ENCODE measurements around the gene ACP1.

Gene ACP1

GRCh38 chr2:279956-280649, 15.4 kb downstream of the ACP1 start:
- Histone ChIP-seq H3K4me1 (ENCODE audit: control insufficient read depth, insufficient read depth, low read length) (no peaks in the 10 kb centered on the region), H3K9ac (ENCODE audit: low read length in 2 of 2) (no peak overlapping the region), H3K36me3 (ENCODE audit: control insufficient read depth in 2 of 2, insufficient read depth in 2 of 2, low read length in 2 of 2) (peaks cover 23 to 38% of the 10 kb centered on the region in 2 donors), H3K4me3 (ENCODE audit: low read length in 2 of 2) (no peak overlapping the region), H3K9me3 (ENCODE audit: control insufficient read depth in 2 of 2, low read length in 2 of 2) (no peaks in the 10 kb centered on the region), H3K27ac (ENCODE audit: low read length) (no peak overlapping the region), H3K27me3 (ENCODE audit: control insufficient read depth in 1 of 2, insufficient read depth in 2 of 2, low read length in 2 of 2) (peaks cover 0 to 2% of the 10 kb centered on the region in 2 donors)

- H3K27ac ChIP-seq (ENCODE audit: low read length): no peak overlapping the region
- no peaks in the 10 kb centered on the region for H3K9me3 ChIP-seq (ENCODE audit: control insufficient read depth in 2 of 2, low read length in 2 of 2)
- H3K4me1 ChIP-seq (ENCODE audit: control insufficient read depth, insufficient read depth, low read length): no peaks in the 10 kb centered on the region
- H3K27me3 ChIP-seq (ENCODE audit: control insufficient read depth in 1 of 2, insufficient read depth in 2 of 2, low read length in 2 of 2): peaks cover 0 to 2% of the 10 kb centered on the region in 2 donors
- H3K4me3 ChIP-seq (ENCODE audit: low read length in 2 of 2): no peak overlapping the region
- H3K36me3 ChIP-seq (ENCODE audit: control insufficient read depth in 2 of 2, insufficient read depth in 2 of 2, low read length in 2 of 2): peaks cover 23 to 38% of the 10 kb centered on the region in 2 donors
- H3K9ac ChIP-seq (ENCODE audit: low read length in 2 of 2): no peak overlapping the region
Measured at GRCh38 chr2:280650-281110, 15.9 kb downstream of the ACP1 start.

GRCh38 chr2:281381-281780, 16.6 kb downstream of the ACP1 start:
- Histone ChIP-seq H3K4me3 (ENCODE audit: low read length in 2 of 2) (no peak overlapping the region), H3K27me3 (ENCODE audit: control insufficient read depth in 1 of 2, insufficient read depth in 2 of 2, low read length in 2 of 2) (peaks cover 0 to 2% of the 10 kb centered on the region in 2 donors), H3K9ac (ENCODE audit: low read length in 2 of 2) (no peak overlapping the region), H3K27ac (ENCODE audit: low read length) (no peak overlapping the region), H3K9me3 (ENCODE audit: control insufficient read depth in 2 of 2, low read length in 2 of 2) (no peaks in the 10 kb centered on the region), H3K36me3 (ENCODE audit: control insufficient read depth in 2 of 2, insufficient read depth in 2 of 2, low read length in 2 of 2) (peaks cover 17 to 35% of the 10 kb centered on the region in 2 donors), H3K4me1 (ENCODE audit: control insufficient read depth, insufficient read depth, low read length) (no peaks in the 10 kb centered on the region)

- Histone ChIP-seq H3K9me3 (ENCODE audit: control insufficient read depth in 2 of 2, low read length in 2 of 2) (no peaks in the 10 kb centered on the region), H3K27me3 (ENCODE audit: control insufficient read depth in 1 of 2, insufficient read depth in 2 of 2, low read length in 2 of 2) (peaks cover 7 to 10% of the 10 kb centered on the region in 2 donors), H3K36me3 (ENCODE audit: control insufficient read depth in 2 of 2, insufficient read depth in 2 of 2, low read length in 2 of 2) (peaks cover 10 to 29% of the 10 kb centered on the region in 2 donors)
Measured at GRCh38 chr2:282371-283263, 17.9 kb downstream of the ACP1 start.

GRCh38 chr2:283996-284794, 19.4 kb downstream of the ACP1 start:
- peaks cover 3 to 17% of the 10 kb centered on the region in 2 donors for H3K36me3 ChIP-seq (ENCODE audit: control insufficient read depth in 2 of 2, insufficient read depth in 2 of 2, low read length in 2 of 2)

More at GRCh38 chr2:282371-283263, 17.9 kb downstream of the ACP1 start:
- H3K4me1 ChIP-seq (ENCODE audit: control insufficient read depth, insufficient read depth, low read length): peaks cover 5% of the 10 kb centered on the region
- no peak overlapping the region for H3K4me3 ChIP-seq (ENCODE audit: low read length in 2 of 2)
- H3K27ac ChIP-seq (ENCODE audit: low read length): no peak overlapping the region
- H3K9ac ChIP-seq (ENCODE audit: low read length in 2 of 2): no peak overlapping the region

GRCh38 chr2:284896-285492, 20.2 kb downstream of the ACP1 start:
- H3K9me3 ChIP-seq (ENCODE audit: control insufficient read depth in 2 of 2, low read length in 2 of 2): no peaks in the 10 kb centered on the region
- H3K4me1 ChIP-seq (ENCODE audit: control insufficient read depth, insufficient read depth, low read length): peaks cover 19% of the 10 kb centered on the region
- H3K4me3 ChIP-seq (ENCODE audit: low read length in 2 of 2): no peak overlapping the region
- H3K27ac ChIP-seq (ENCODE audit: low read length): no peak overlapping the region
- peaks cover 12 to 20% of the 10 kb centered on the region in 2 donors for H3K27me3 ChIP-seq (ENCODE audit: control insufficient read depth in 1 of 2, insufficient read depth in 2 of 2, low read length in 2 of 2)
- no peak overlapping the region for H3K9ac ChIP-seq (ENCODE audit: low read length in 2 of 2)
- peaks cover 3 to 17% of the 10 kb centered on the region in 2 donors for H3K36me3 ChIP-seq (ENCODE audit: control insufficient read depth in 2 of 2, insufficient read depth in 2 of 2, low read length in 2 of 2)

More at GRCh38 chr2:283996-284794, 19.4 kb downstream of the ACP1 start:
- Histone ChIP-seq H3K4me3 (ENCODE audit: low read length in 2 of 2) (no peak overlapping the region), H3K4me1 (ENCODE audit: control insufficient read depth, insufficient read depth, low read length) (peaks cover 11% of the 10 kb centered on the region), H3K9me3 (ENCODE audit: control insufficient read depth in 2 of 2, low read length in 2 of 2) (no peaks in the 10 kb centered on the region), H3K27me3 (ENCODE audit: control insufficient read depth in 1 of 2, insufficient read depth in 2 of 2, low read length in 2 of 2) (peaks cover 8 to 13% of the 10 kb centered on the region in 2 donors), H3K27ac (ENCODE audit: low read length) (no peak overlapping the region), H3K9ac (ENCODE audit: low read length in 2 of 2) (no peak overlapping the region)

GRCh38 chr2:285531-285930, 20.8 kb downstream of the ACP1 start:
- peaks cover 3 to 15% of the 10 kb centered on the region in 2 donors for H3K36me3 ChIP-seq (ENCODE audit: control insufficient read depth in 2 of 2, insufficient read depth in 2 of 2, low read length in 2 of 2)
- H3K4me3 ChIP-seq (ENCODE audit: low read length in 2 of 2): no peak overlapping the region
- peaks cover 12 to 22% of the 10 kb centered on the region in 2 donors for H3K27me3 ChIP-seq (ENCODE audit: control insufficient read depth in 1 of 2, insufficient read depth in 2 of 2, low read length in 2 of 2)
- H3K4me1 ChIP-seq (ENCODE audit: control insufficient read depth, insufficient read depth, low read length): peaks cover 20% of the 10 kb centered on the region
- no peak overlapping the region for H3K27ac ChIP-seq (ENCODE audit: low read length)
- H3K9ac ChIP-seq (ENCODE audit: low read length in 2 of 2): no peak overlapping the region
- H3K9me3 ChIP-seq (ENCODE audit: control insufficient read depth in 2 of 2, low read length in 2 of 2): no peaks in the 10 kb centered on the region

GRCh38 chr2:286035-286434, 21.3 kb downstream of the ACP1 start:
- H3K9ac ChIP-seq (ENCODE audit: low read length in 2 of 2): no peak overlapping the region
- H3K36me3 ChIP-seq (ENCODE audit: control insufficient read depth in 2 of 2, insufficient read depth in 2 of 2, low read length in 2 of 2): peaks cover 3 to 12% of the 10 kb centered on the region in 2 donors
- H3K27ac ChIP-seq (ENCODE audit: low read length): no peak overlapping the region
- H3K9me3 ChIP-seq (ENCODE audit: control insufficient read depth in 2 of 2, low read length in 2 of 2): no peaks in the 10 kb centered on the region
- H3K27me3 ChIP-seq (ENCODE audit: control insufficient read depth in 1 of 2, insufficient read depth in 2 of 2, low read length in 2 of 2): peaks cover 12 to 27% of the 10 kb centered on the region in 2 donors
- H3K4me1 ChIP-seq (ENCODE audit: control insufficient read depth, insufficient read depth, low read length): peaks cover 20% of the 10 kb centered on the region
- H3K4me3 ChIP-seq (ENCODE audit: low read length in 2 of 2): no peak overlapping the region

GRCh38 chr2:286774-287392, 22.1 kb downstream of the ACP1 start:
- H3K4me3 ChIP-seq (ENCODE audit: low read length in 2 of 2): peak overlapping the region in 1 of 2 donors; percentile 57
- no peaks in the 10 kb centered on the region for H3K9me3 ChIP-seq (ENCODE audit: control insufficient read depth in 2 of 2, low read length in 2 of 2)
- H3K4me1 ChIP-seq (ENCODE audit: control insufficient read depth, insufficient read depth, low read length): peaks cover 20% of the 10 kb centered on the region
- H3K27me3 ChIP-seq (ENCODE audit: control insufficient read depth in 1 of 2, insufficient read depth in 2 of 2, low read length in 2 of 2): peaks cover 12 to 33% of the 10 kb centered on the region in 2 donors
- H3K36me3 ChIP-seq (ENCODE audit: control insufficient read depth in 2 of 2, insufficient read depth in 2 of 2, low read length in 2 of 2): peaks cover 0 to 8% of the 10 kb centered on the region in 2 donors
- H3K9ac ChIP-seq (ENCODE audit: low read length in 2 of 2): no peak overlapping the region
- H3K27ac ChIP-seq (ENCODE audit: low read length): no peak overlapping the region

Data from stomach smooth muscle (tissue), 2 donors.